Gastroesophageal sphincter (tissue), 3 donors: Measurements from ENCODE around the gene AKR1C8.

ENCODE experiments used
- CTCF ChIP-seq, 4 experiments: fragments of 200-600 bp in 2 of 4; fragments of 450-650 bp in 2 of 4; sonication (generic) in 1 of 4; IDR thresholded peaks; one replicate each; pipeline ENCODE4 v1.5.1; 2017 to 2019; ENCODE audit warnings: antibody characterized with exemption in 4 of 4, mild to moderate bottlenecking in 2 of 4, moderate library complexity in 2 of 4
- EP300 ChIP-seq: sonication (generic); formaldehyde crosslinking; IDR thresholded peaks from one replicate; pipeline ENCODE4 v1.6.1; 2017; ENCODE audit warnings: antibody characterized with exemption, mild to moderate bottlenecking
- POLR2A ChIP-seq, 2 donors: fragments of 450-650 bp; IDR thresholded peaks; one replicate each; pipeline ENCODE4 v1.6.1; 2017; ENCODE audit warnings: antibody characterized with exemption in 2 of 2, mild to moderate bottlenecking in 2 of 2, moderate library complexity in 1 of 2
- POLR2AphosphoS5 ChIP-seq: sonication (generic); formaldehyde crosslinking; IDR thresholded peaks from one replicate; pipeline ENCODE4 v1.6.1; 2017; ENCODE audit warnings: antibody characterized with exemption

GRCh38 chr10:5147981-5148677, 36.8 kb downstream of the AKR1C8 start:
- TF ChIP-seq POLR2A (IDR thresholded peaks at IDR 0.05) (no peak), CTCF (IDR thresholded peaks at IDR 0.05) (no peak), POLR2AphosphoS5 (no peak), EP300 (no peak)
